GM23248 (cell line): ENCODE data around the gene PRRT2.

ENCODE experiments used
- EZH2 ChIP-seq: fragments of 200-600 bp; sonication (generic); IDR thresholded peaks from 2 replicates; pipeline ENCODE4 v1.6.1; 2018; ENCODE audit warnings: antibody characterized with exemption, mild to moderate bottlenecking; ENCODE audit not compliant: insufficient read depth, poor library complexity, severe bottlenecking
- EZH2phosphoT487 ChIP-seq: fragments of 200-600 bp; sonication (generic); IDR thresholded peaks from 2 replicates; pipeline ENCODE4 v1.6.1; 2018; ENCODE audit warnings: antibody characterized with exemption, moderate library complexity, mild to moderate bottlenecking, low read depth; ENCODE audit not compliant: insufficient read depth

DNA sequence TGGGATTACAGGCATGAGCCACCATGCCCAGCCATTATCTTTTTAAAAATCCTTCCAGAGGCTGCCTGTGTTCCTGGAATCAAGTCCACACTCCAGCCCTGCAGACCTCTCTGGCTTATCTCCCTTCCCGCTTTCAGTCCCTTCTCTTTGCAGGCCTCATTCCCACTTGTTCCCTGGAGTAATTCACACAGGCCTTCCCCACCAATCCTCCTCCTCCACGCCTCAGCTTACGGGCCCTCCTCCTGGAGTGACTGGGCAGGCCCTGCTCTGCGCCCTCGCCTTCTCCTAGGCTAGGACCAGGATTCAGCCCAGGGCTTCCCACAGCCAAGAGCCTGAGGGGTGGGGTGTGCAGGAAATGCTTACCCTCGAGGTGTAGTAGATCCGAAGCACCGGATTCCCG, 48.2 kb downstream of the PRRT2 start:
- TF ChIP-seq EZH2phosphoT487: no peak
- TF ChIP-seq EZH2: no peak
